ENCODE measurements around the gene TICRR.

The TICRR gene

DNA sequence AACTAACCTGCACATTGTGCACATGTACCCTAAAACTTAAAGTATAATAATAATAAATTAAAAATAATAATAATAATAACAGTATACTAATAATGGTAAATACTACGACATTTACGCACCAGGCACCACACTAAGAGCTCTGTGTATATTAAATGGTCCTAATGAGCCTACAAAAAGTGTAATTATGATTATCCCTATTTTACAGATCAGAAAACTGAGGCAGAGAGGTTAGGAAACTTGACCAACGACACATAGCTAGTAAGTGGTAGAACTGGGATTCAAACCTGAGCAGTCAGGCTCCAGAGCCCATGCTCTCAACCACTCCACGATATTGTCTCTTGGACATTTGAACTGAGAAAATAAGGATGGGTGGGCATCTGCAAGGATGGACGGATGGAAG is 65.0 kb downstream of the TICRR start:
- H3K4me3 ChIP-seq = no peak overlapping the region
- H3K27me3 ChIP-seq = no peaks in the 10 kb centered on the region
- no peak for TF ChIP-seq Cebpa-rat (IDR thresholded peaks at IDR 0.05)
- H4K20me1 ChIP-seq = peaks cover 0 to 6% (median 0%) of the 10 kb centered on the region in 11 experiments; a peak in 2 of 22 replicates
- no peak overlapping the region for H3K27ac ChIP-seq
- peaks cover 0 to 4% (median 0%) of the 10 kb centered on the region in 11 experiments; a peak in 3 of 22 replicates for H3K9me3 ChIP-seq (replicated peaks in 1 of 11)
- H3K4me2 ChIP-seq = no peak overlapping the region
- peaks cover 0 to 18% (median 4%) of the 10 kb centered on the region in 11 experiments; a peak in 4 of 22 replicates for H3K36me3 ChIP-seq
- no peak overlapping the region for H3K9ac ChIP-seq
- H3K4me1 ChIP-seq = no peaks in the 10 kb centered on the region

DNA sequence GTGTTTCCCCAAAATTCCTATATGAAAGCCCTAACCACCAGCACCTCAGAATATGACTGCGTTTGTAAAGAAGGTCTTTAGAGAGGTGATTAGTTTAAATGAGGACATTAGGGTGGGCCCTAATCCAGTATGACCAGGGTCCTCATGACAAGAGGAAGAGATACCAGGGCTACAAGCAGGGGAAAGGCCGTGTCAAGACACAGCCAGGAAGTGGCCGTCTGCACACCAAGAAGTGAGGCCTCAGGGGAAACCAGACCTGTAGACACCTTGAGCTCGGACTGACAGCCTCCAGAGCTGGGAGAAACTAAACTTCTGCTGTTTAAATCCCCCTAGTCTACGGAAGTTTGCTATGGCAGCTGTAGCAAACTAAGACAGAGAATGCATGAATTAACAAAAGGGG is 65.8 kb downstream of the TICRR start:
- H3K27me3 ChIP-seq = no peaks in the 10 kb centered on the region
- H3K4me1 ChIP-seq = no peaks in the 10 kb centered on the region
- peaks cover 0 to 6% (median 0%) of the 10 kb centered on the region in 11 experiments; a peak in 2 of 22 replicates for H4K20me1 ChIP-seq
- TF ChIP-seq Cebpa-rat (IDR thresholded peaks at IDR 0.05) = no peak
- peaks cover 0 to 22% (median 4%) of the 10 kb centered on the region in 11 experiments; a peak in 4 of 22 replicates for H3K36me3 ChIP-seq
- no peaks in the 10 kb centered on the region for H3K9me3 ChIP-seq (replicated peaks in 1 of 11)
- no peak overlapping the region for H3K4me3 ChIP-seq
- H3K9ac ChIP-seq = no peak overlapping the region
- no peak overlapping the region for H3K4me2 ChIP-seq
- H3K27ac ChIP-seq = no peak overlapping the region

DNA sequence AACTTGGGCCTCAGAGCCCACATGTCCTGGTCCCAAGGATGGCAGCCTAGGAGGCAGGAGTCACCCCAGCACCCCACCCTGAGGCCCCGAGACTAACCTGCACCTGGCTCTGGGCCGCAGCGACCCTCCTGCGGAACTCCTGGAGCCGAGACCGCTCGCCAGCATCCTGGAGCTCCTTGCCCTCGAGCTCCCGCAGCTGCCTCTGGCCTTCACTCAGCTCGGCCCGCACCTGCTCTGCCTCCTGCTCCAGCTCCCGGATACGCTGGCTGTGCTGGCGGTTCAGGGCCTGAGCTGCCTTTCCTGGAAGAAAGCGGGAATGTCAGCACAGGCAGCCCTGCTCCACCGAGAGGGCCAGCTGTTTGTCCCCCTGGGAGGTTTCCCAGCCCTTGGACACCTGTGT is 66.8 kb downstream of the TICRR start:
- Histone ChIP-seq H3K4me3 (no peak overlapping the region), H3K36me3 (peaks cover 0 to 22% (median 4%) of the 10 kb centered on the region in 11 experiments; a peak in 4 of 22 replicates), H4K20me1 (peaks cover 0 to 13% (median 0%) of the 10 kb centered on the region in 11 experiments; a peak in 4 of 22 replicates), H3K27ac (no peak overlapping the region), H3K9me3 (replicated peaks in 1 of 11) (no peaks in the 10 kb centered on the region), H3K27me3 (no peaks in the 10 kb centered on the region), H3K9ac (no peak overlapping the region), H3K4me2 (no peak overlapping the region), H3K4me1 (no peaks in the 10 kb centered on the region)
- TF ChIP-seq Cebpa-rat (IDR thresholded peaks at IDR 0.05) = no peak

DNA sequence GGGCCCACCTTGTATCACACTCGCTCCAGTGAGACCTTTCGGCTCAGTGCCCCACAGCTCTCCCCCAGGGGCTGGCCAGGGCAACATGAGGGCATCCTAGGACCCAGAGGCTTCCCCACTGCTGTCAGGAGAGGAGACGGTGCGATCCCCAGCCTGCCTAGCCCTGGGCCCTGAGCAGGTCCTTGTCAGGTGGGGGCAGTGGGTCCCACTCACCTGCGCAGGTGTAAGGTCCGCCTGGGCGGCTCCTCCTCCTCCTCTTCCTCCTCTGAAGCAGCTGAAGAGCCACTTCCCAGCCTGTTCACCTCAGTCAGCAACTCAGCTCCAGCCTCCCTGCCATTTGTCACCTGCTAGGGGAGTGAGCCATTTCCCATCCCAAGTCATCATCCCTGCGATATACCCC is 70.4 kb downstream of the TICRR start:
- TF ChIP-seq Cebpa-rat (IDR thresholded peaks at IDR 0.05) = no peak
- 0 out of 20 replicates have a peak, but pooled peaks cover 0 to 3% (median 0%) of the 10 kb centered on the region in 10 experiments for H3K4me1 ChIP-seq
- H3K27ac ChIP-seq = no peak overlapping the region
- H3K9me3 ChIP-seq (replicated peaks in 1 of 11) = 0 out of 22 replicates have a peak, but pooled peaks cover 0 to 9% (median 0%) of the 10 kb centered on the region in 11 experiments
- no peak overlapping the region for H3K4me3 ChIP-seq
- H3K9ac ChIP-seq = no peak overlapping the region
- no peaks in the 10 kb centered on the region for H3K27me3 ChIP-seq
- peaks cover 0 to 13% (median 0%) of the 10 kb centered on the region in 11 experiments; a peak in 4 of 22 replicates for H4K20me1 ChIP-seq
- peaks cover 0 to 23% (median 8%) of the 10 kb centered on the region in 11 experiments; a peak in 11 of 22 replicates for H3K36me3 ChIP-seq
- no peak overlapping the region for H3K4me2 ChIP-seq

DNA sequence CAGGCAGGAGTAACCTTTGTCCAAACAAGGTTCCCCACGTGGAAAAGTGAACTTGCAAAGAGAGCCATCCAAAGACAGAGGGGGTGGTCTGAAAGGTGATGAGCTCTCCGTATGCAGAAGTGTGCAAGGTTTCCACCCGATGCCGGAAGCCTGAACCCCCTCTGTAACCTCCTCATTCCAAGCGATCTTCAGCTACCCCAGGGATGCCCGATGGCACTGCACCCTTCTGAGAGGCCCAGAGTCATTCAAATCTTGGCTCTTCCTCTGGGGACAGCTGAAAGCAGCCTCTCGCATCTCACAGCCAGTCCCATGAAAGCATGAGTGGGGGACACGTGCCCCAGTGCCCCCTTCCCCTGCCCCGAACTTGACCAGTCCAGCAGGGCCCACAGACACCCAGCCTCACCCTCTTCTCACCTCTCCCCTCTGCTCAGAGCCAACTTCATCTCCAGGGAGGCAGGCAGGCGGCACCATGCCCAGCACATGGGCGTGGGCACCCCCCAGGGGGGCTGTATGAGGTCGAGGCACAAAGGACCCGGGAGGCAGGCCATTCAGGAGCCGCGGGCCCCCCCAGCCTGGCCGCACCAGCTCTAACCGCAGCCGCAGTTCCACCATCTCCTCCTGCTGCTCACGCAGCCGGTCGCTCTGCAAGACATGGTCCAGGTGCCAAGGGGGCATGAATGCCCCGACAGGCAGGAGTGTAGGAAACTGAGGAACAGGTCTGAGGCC is 71.3 kb downstream of the TICRR start:
- Histone ChIP-seq H3K27ac (no peak overlapping the region), H3K4me2 (no peak overlapping the region; a peak in 1 of 22 replicates), H3K4me3 (no peak overlapping the region), H3K36me3 (peaks cover 0 to 21% (median 5%) of the 10 kb centered on the region in 11 experiments; a peak in 11 of 22 replicates), H3K9me3 (replicated peaks in 1 of 11) (0 out of 22 replicates have a peak, but pooled peaks cover 0 to 9% (median 0%) of the 10 kb centered on the region in 11 experiments), H3K27me3 (no peaks in the 10 kb centered on the region), H3K9ac (no peak overlapping the region), H3K4me1 (0 out of 20 replicates have a peak, but pooled peaks cover 0 to 3% (median 0%) of the 10 kb centered on the region in 10 experiments), H4K20me1 (peaks cover 0 to 13% (median 0%) of the 10 kb centered on the region in 11 experiments; a peak in 4 of 22 replicates)
- no peak for TF ChIP-seq Cebpa-rat (IDR thresholded peaks at IDR 0.05)

DNA sequence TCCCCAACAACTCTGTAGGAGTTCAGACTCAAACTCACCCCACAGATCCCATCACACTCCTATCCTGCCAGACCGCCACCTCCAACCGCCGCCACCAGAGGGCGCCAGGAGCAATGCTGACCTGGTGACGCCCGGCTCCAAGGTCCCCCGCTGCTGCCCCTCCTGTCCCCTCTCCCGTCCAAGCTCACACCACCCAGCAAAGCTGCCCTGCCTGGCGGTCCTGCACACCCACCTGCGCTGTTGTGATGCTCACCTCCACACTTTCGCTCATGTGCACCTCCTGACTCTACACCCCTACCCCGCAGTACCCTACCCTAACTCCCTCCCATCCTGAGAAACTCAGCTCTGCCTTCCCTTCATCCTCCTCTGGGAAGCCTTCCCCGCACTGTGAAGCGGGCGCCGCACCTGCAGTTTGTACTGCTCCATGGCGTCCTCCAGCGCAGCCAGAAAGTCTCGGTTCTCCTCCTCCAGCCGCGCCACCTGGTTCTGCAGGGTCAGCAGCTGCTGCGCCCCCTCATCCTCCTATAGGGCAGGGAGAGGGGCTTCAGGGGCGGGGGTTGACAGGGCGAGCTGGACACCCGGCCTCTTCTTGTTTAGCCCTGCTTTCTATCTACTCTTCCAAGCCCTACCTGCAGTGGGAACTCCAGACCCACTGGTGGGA is 72.1 kb downstream of the TICRR start:
- Histone ChIP-seq H4K20me1 (peaks cover 0 to 13% (median 0%) of the 10 kb centered on the region in 11 experiments; a peak in 6 of 22 replicates), H3K27me3 (no peaks in the 10 kb centered on the region), H3K27ac (no peak overlapping the region), H3K4me2 (peak overlapping the region in 2 of 11 experiments; percentile 44 to 59; a peak in 4 of 22 replicates), H3K4me3 (no peak overlapping the region), H3K36me3 (peaks cover 0 to 14% (median 1%) of the 10 kb centered on the region in 11 experiments; a peak in 10 of 22 replicates), H3K9me3 (replicated peaks in 1 of 11) (0 out of 22 replicates have a peak, but pooled peaks cover 0 to 9% (median 0%) of the 10 kb centered on the region in 11 experiments), H3K4me1 (0 out of 20 replicates have a peak, but pooled peaks cover 0 to 3% (median 0%) of the 10 kb centered on the region in 10 experiments), H3K9ac (no peak overlapping the region)
- no peak for TF ChIP-seq Cebpa-rat (IDR thresholded peaks at IDR 0.05)

DNA sequence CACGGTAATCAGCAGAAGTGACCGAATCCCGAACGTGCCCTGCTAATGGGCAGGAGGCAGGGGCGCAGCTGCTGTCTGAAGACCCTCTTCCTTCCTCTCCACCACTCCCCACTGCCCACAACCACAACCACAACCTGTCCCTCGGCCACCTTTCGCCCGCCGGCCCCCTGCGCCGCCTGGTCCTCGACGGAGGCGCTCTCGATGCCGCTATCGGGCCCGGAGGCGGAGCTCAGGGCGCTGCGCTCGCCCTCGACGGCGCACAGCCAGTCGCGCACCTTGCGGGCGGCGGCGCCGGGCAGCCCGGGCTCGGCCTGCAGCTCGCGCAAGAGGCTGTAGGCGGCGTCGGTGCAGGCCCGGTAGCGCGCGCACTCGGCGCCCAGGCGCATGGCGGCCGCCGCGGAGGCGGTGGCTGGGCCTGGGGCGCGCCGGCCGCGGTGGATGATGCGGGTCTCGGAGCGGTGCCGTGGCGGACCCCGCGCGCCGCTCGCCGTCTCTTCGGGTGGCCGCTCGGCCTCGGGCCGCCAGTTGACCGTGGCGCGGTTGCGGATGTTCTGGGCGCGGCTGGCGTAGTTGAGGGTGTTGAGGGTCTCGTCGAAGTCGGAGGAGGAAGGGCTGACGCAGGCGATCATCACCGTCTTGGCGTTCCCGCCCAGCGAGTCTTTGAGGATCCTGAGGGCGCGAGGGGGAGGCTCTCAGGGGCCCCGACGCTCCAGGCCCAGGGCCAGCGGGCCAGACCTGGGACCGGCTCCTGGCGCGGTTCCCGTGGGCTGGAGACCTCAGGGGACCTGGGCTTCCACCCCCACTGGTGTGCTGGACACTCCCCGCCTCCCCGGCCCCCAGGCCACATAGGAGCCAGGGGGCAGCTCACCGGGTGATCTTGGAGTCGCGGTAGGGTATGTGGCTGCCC is 73.1 kb downstream of the TICRR start:
- H4K20me1 ChIP-seq = peaks cover 0 to 20% (median 0%) of the 10 kb centered on the region in 11 experiments; a peak in 8 of 22 replicates
- 0 out of 22 replicates have a peak, but pooled peaks cover 0 to 9% (median 0%) of the 10 kb centered on the region in 11 experiments for H3K9me3 ChIP-seq (replicated peaks in 1 of 11)
- H3K4me2 ChIP-seq = no peak overlapping the region
- H3K27me3 ChIP-seq = peaks cover 5 to 9% (median 8%) of the 10 kb centered on the region in 11 experiments
- H3K4me3 ChIP-seq = no peak overlapping the region
- no peak overlapping the region for H3K27ac ChIP-seq
- H3K9ac ChIP-seq = no peak overlapping the region
- H3K4me1 ChIP-seq = 0 out of 20 replicates have a peak, but pooled peaks cover 0 to 3% (median 0%) of the 10 kb centered on the region in 10 experiments
- TF ChIP-seq Cebpa-rat (IDR thresholded peaks at IDR 0.05) = no peak
- peaks cover 0 to 14% (median 5%) of the 10 kb centered on the region in 11 experiments; a peak in 10 of 22 replicates for H3K36me3 ChIP-seq

Measured in BLaER1 treated with 17β-estradiol and CSF1 and Interleukin-3, amounts not matched to agents 10 nM and 100 nM (cell line).